K562 (cell line): Measurements from ENCODE around the gene SLC29A3. TPM values are rescaled to one million over a fixed set of nuclear protein-coding genes. Genes with fewer than 3 reads are reported as not detected.

Source experiments
- BRF1 ChIP-seq: IDR thresholded peaks from 3 replicates; pipeline ENCODE4 v1.6.1; 2011; ENCODE audit warnings: borderline replicate concordance, mild to moderate bottlenecking; ENCODE audit not compliant: insufficient read length; ENCODE audit errors: extremely low read depth
- POLR2H ChIP-seq: IDR thresholded peaks from 2 replicates; pipeline ENCODE4 v1.6.1; 2016; ENCODE audit warnings: missing genetic modification characterization, low read depth, mild to moderate bottlenecking, control low read depth, missing compliant biosample characterization, moderate library complexity
- SAFB ChIP-seq: fragments of 200-400 bp; formaldehyde crosslinking; IDR thresholded peaks from 2 replicates; pipeline ENCODE4 v1.6.1; 2017; ENCODE audit warnings: low read depth, low read length, borderline replicate concordance
- TBL1XR1 ChIP-seq, 2 experiments: IDR thresholded peaks; 2 replicates each; pipeline ENCODE4 v1.6.1; 2012; ENCODE audit warnings: improper control_type of control experiment in 2 of 2, low read length in 2 of 2, mild to moderate bottlenecking in 1 of 2
- polyA plus RNA-seq, 8 experiments: library from polyadenylated mRNA; depleted of rRNA in 4 of 8; stranded (reverse) in 5 of 8; unstranded in 3 of 8; fragments of >200 nt; fragmentation: Nextera tagmentation in 2 of 8; fragmentation: Illumina TruSeq in 1 of 8; extraction: Ambion mirVana in 2 of 8; extraction: Trizol in 1 of 8; gene quantifications; 2 replicates each; pipeline versions ENCODE4 v1.2.1 to v1.2.3, GENCODE V29; 2011 to 2014; ENCODE audit warnings: inconsistent platforms in 1 of 8, missing spikeins in 1 of 8
- total RNA-seq, 7 experiments: library from RNA; depleted of rRNA in 6 of 7; stranded (reverse); fragments of >200 nt in 6 of 7; fragmentation: Illumina TruSeq in 2 of 7; extraction: Trizol in 2 of 7; gene quantifications; 2 replicates each; pipeline versions ENCODE4 v1.2.1 to v1.2.3, GENCODE V29; 2011 to 2021; ENCODE audit warnings: low replicate concordance in 1 of 7
- TF ChIP-seq, protein P1 (sequence below): sonication (generic); formaldehyde crosslinking; IDR thresholded peaks from 2 replicates; pipeline ENCODE4 v1.4.0; 2020; ENCODE audit warnings: mild to moderate bottlenecking, missing genetic modification reagents
- TF ChIP-seq, protein P2 (sequence below): sonication (generic); formaldehyde crosslinking; IDR thresholded peaks from 2 replicates; pipeline ENCODE4 v1.8.1; 2023; ENCODE audit warnings: missing genetic modification reagents, mild to moderate bottlenecking, borderline replicate concordance

SLC29A3 gene
- total and polyA plus RNA-seq, 9 of the 15 experiments (the other 6 are each of a cell fraction or from before 2014, with no cell fraction given) = 2.1 to 10.7 (median 4.6) TPM

DNA sequence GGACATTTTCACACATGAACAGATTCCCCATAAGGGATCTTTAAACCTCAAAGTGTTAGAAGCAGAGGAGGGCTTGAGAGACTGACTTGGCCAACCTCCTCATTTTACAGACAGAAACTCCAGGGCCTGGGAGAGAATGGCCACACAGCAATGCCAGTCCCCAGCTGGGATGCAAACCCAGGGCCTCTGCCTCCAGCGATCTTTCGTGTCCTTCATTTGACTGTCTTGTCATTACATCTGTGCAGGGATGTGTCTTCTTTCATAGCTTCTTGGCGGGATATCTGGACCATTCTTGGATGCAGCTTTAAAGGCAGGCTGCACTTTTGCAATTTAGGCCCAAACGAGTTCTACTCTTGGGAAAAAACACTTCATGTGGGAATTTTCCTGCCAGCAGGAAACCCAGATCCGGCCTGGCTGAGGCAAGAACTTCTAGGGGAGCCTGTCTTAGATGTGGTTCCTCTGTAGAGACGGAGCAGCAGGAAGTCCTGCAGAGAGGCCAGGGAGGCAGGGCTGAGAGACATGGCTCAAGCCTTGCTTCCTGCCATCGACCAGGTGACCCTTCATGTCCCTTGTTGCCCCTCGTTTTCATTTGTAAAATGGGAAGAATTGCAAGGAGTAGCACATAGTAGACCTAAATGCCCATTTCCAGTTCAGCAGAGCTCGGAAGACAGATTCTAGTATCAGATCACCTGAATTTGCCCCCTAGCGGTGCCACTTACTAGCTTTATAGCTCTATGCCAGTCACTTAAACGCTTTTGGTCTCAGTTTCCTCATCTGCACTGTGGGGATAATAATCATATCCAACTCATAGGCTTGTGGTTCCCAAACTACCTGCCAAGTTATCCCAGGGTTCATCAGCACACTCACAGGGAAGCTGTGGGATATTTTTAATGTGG lies 43.9 kb upstream of the SLC29A3 start (continued):
- no peak for TF ChIP-seq POLR2H
- no peak for TF ChIP-seq TBL1XR1 (IDR thresholded peaks at IDR 0.05; ENCODE audit: low read length in 2 of 2)
- TF ChIP-seq, protein P1, sequence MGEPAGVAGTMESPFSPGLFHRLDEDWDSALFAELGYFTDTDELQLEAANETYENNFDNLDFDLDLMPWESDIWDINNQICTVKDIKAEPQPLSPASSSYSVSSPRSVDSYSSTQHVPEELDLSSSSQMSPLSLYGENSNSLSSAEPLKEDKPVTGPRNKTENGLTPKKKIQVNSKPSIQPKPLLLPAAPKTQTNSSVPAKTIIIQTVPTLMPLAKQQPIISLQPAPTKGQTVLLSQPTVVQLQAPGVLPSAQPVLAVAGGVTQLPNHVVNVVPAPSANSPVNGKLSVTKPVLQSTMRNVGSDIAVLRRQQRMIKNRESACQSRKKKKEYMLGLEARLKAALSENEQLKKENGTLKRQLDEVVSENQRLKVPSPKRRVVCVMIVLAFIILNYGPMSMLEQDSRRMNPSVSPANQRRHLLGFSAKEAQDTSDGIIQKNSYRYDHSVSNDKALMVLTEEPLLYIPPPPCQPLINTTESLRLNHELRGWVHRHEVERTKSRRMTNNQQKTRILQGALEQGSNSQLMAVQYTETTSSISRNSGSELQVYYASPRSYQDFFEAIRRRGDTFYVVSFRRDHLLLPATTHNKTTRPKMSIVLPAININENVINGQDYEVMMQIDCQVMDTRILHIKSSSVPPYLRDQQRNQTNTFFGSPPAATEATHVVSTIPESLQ (CRISPR knock-in tag) = no peak
- no peak for TF ChIP-seq BRF1
- TF ChIP-seq, protein P2, sequence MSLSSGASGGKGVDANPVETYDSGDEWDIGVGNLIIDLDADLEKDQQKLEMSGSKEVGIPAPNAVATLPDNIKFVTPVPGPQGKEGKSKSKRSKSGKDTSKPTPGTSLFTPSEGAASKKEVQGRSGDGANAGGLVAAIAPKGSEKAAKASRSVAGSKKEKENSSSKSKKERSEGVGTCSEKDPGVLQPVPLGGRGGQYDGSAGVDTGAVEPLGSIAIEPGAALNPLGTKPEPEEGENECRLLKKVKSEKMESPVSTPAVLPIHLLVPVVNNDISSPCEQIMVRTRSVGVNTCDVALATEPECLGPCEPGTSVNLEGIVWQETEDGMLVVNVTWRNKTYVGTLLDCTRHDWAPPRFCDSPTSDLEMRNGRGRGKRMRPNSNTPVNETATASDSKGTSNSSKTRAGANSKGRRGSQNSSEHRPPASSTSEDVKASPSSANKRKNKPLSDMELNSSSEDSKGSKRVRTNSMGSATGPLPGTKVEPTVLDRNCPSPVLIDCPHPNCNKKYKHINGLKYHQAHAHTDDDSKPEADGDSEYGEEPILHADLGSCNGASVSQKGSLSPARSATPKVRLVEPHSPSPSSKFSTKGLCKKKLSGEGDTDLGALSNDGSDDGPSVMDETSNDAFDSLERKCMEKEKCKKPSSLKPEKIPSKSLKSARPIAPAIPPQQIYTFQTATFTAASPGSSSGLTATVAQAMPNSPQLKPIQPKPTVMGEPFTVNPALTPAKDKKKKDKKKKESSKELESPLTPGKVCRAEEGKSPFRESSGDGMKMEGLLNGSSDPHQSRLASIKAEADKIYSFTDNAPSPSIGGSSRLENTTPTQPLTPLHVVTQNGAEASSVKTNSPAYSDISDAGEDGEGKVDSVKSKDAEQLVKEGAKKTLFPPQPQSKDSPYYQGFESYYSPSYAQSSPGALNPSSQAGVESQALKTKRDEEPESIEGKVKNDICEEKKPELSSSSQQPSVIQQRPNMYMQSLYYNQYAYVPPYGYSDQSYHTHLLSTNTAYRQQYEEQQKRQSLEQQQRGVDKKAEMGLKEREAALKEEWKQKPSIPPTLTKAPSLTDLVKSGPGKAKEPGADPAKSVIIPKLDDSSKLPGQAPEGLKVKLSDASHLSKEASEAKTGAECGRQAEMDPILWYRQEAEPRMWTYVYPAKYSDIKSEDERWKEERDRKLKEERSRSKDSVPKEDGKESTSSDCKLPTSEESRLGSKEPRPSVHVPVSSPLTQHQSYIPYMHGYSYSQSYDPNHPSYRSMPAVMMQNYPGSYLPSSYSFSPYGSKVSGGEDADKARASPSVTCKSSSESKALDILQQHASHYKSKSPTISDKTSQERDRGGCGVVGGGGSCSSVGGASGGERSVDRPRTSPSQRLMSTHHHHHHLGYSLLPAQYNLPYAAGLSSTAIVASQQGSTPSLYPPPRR (CRISPR knock-in tag) = no peak
- no peak for TF ChIP-seq SAFB
